Ammon's horn (tissue), 1 donor: Measurements from ENCODE around the gene KLF13.

Source experiments
- DNase-seq: peaks from one replicate; pipeline ENCODE4 v3.0.0-alpha.2; 2016; ENCODE audit warnings: low spot score

KLF13 gene

DNA sequence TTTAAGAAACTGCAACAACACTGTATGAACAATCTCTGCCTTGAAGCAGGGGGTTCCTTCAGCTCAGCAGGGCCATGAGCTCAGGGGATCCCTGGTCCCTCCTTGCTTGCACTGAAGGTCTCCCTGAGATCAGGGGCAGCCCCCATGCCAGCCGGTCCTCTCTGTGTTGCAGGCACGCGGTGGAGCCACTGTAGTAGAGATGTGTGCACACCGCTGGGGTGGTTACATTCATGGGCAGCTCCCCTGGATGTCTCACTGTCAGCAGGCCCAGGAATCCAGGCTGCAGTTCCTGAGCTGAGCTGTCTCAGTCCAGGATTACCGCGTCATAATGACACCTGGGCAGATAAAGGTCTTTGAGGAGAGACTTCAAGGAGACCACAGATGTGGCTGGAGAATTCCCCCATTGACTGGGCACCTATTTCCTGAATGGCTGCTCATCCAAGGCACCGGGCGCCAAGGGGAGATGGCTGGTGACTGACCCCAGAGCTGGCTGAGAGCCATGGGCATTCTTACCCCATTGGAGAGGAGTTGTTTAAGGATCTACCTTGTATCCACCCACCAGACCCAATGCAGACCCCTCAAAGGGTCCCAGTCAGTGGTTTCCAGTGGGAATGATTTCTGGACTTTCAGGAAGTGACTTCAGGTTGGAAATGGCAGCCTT is 10.4 kb upstream of the KLF13 start:
- DNase-seq = no peak

GRCh38 chr15:31317017-31317416 is 9.6 kb upstream of the KLF13 start:
- no peak for DNase-seq

- DNase-seq = no peak
These were observed 9.0 kb upstream of the KLF13 start for GRCh38 chr15:31317421-31318327.

- no peak for DNase-seq
These were observed 8.2 kb upstream of the KLF13 start for GRCh38 chr15:31318429-31318828.

DNA sequence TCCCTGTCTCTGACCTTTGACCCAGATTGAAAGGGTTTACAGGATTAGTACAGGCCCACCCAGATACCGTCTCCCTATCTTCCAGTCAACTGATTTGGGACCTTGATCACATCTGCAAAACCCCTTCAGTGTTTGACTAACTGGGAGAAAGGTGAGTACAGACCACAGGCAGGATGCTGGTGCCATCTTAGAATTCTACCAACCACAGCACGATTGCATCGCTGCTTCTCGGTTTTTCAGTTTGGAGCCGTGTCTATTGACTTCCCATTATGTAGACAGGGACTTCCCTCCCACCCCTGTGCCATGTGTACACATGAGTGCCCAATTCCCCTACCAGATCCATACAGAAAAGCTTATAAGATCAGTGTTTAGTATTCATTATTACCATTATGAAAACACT is 6.6 kb upstream of the KLF13 start:
- no peak for DNase-seq

DNA sequence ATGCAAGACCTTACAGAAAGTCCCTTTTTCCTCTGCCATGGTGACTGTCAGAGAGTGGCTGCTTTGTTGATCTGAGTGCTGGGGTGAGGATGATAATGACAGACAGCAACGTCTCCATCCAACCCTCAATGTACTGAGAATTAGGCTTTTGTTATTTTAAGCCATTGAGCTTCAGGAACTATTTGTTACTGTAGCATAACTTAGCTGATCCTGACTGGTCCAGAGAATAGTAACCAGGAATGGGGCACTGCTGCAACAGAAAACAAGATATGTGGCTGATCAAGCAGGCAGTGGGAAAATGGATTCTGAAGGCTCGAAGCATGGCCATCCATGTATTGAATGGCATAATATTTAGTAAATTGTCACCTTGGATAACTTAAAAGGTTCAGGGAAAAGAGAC is 5.2 kb upstream of the KLF13 start:
- DNase-seq = no peak

DNA sequence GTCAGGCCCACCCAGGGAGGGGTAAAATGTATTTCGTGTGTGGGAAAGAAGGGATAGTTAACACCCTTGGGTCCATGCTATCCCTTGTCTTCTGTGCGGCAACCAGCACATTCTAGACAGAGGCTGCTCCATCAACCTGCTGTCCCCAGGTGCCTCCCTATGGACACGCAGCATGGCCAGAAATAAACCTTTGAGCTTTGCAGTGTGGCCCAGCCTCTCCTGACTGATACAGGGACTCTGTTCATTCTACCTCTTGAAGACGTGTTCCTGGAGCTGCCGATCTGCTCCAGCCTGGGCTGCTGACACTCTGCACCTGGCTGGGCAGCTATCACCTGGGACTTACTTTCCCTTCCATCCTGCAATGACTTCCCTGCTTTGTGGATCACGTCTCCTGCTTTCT is 4.1 kb upstream of the KLF13 start:
- no peak for DNase-seq

- DNase-seq = no peak
These were observed 3.0 kb upstream of the KLF13 start for GRCh38 chr15:31323627-31324026.

DNA sequence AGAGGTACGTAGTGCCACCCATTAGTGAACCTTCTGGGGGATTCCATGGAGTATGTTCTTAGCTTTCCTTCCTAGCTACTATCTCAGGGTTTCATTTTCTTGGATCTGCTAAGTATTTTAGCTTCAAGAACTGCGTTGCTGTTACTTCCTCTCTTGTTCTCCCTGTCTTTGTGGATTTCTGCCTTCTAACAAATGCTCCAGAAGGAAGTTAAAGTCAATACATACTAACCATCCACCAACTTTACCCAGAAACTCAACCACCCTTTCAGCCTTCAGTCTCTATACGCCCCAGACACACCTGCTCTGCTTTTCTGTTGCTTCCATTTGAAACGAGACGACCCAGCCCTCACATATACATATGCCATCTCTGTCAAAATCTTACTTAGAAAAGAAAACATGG is 2.4 kb upstream of the KLF13 start:
- DNase-seq = no peak

DNA sequence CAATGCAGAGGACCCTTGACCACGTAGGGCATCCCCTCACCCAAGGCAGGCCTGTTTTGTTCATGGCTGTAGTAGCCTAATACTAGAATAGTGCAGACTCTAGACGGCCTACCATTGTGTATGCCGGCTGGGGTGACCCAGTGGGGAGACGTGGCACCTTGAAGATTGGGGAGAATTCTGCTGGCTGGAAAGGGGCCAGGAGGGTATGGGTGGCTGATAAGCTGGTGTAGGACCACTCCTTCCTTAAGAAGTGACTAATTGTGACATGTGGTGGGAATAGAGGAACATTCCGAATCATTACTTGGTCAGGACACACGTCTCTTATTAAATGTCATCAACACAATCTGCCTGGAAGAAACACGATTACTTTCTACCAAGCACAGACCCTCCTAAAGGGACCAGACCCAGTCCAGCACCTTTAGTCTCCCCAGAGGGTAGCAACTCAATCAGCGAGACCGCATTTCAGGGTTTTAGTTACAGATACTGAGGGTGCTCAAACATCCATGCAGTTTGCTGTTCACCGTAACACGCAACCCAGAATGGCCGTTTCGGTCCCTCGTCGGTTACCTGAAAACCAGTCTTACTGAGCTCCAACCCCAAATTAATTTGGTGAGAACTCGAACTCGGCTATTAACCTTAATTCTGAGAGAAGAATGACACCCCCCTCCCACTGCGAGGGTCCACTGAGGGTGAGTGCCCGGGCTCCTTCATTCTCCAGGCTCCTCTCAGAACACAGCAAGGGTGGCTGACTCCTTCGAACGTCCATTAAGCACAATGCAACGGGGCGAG is 1.6 kb upstream of the KLF13 start:
- no peak for DNase-seq

- DNase-seq = peak; percentile 83
These were observed 960 bp upstream of the KLF13 start for GRCh38 chr15:31325595-31326155.

DNA sequence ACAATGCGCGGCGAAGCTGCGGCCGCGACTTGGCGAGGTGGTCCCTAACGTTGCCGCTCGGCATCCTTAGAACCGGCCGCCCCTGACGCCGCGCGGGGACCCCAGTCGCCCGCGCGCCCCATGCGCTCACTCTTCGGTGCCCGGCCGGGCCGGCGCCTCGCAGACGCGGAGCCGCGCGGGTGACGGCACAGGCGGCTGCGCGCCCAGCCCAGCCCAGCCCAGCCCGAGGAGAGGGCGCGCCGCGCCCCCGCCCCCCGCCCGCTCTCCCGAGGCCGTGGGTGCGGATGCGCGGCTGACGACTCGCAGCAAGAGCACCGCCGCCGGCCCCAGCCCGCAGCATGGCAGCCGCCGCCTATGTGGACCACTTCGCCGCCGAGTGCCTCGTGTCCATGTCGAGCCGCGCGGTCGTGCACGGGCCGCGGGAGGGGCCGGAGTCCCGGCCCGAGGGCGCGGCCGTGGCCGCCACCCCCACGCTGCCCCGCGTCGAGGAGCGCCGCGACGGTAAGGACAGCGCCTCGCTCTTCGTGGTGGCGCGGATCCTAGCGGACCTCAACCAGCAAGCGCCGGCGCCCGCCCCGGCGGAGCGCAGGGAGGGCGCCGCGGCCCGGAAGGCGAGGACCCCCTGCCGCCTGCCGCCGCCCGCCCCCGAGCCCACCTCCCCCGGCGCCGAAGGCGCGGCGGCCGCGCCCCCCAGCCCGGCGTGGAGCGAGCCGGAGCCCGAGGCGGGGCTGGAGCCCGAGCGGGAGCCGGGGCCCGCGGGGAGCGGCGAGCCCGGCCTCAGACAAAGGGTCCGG is 437 bp downstream of the KLF13 start:
- peak; percentile 75 for DNase-seq

- no peak for DNase-seq
These were observed 1.2 kb downstream of the KLF13 start for GRCh38 chr15:31327669-31328427.

DNA sequence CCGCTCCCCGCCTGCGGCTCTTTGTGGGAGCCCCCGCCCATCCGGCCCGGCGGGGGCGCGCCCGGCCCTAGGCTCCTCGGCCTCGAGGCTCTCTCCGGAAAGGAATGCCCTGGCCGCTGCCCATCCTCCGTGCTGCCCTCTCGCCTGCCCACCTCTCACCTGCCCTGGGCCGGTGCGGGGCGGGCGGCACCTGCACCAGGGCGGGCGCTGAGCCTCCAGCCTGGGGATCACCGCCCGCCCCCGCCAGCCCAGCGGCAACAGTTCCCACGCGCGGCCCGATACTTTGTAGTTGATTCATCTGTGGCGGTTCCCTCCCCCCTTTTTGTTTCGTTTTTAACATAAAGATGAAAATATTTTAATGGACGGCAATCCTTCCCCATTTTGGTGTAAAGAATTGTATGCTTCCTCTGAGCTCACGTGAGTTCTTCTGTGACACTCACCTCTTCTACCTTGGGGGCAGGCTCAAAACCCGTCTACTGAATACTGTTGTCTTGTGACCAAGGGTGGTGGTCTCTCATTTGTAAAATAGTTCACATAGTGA is 1.9 kb downstream of the KLF13 start:
- DNase-seq = no peak

DNA sequence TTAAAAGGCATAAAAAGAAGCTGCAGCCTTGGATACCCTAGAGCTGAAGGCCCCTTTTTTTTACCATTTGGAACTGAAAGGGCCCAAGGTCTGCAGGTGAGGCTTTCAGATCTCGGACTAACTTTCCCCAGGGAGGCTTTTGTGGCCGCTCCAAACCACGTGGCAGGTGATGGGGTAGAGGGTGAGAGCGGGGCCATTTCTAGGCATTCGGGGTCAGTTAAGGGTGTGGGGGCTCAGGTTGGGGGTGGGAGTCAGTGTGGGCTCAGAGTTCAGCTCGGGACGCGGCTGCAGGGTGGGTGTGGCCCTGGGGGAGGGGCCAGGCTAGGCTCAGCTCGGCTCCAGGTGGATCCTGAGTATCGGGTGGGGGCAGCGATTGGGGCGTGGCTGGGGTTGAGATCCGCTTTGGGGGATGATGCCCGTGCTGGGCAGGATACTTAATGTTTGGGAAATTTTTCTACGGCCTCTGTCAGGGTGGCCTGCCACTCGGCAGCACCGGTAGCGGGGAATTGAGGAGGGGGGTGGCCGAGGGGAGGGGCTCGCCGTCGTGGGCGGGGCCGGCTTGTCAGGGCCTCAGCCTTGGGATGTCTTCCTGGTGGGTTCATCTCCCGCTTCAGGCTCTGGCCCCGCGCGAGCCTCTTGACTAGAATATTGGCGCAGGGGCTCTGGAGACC is 2.5 kb downstream of the KLF13 start:
- no peak for DNase-seq

DNA sequence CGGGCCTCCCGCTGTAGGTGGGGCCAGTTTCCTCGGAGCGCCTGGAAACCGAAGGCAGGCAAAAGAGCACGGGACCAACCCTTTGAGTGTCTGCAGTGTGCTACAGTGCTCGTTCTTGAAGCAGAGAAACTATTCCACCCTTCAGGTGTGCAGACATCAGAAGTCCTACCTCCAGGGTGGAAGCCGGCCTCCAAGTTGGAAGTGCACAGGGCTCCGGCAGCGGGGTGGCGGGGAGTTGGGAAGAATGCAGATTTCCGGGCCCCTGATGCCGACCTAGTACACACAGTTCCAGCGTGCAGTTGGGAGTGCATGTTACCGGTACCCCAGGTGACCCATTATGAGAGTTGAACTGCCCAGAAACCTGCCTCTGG is 3.0 kb downstream of the KLF13 start:
- DNase-seq = no peak

DNA sequence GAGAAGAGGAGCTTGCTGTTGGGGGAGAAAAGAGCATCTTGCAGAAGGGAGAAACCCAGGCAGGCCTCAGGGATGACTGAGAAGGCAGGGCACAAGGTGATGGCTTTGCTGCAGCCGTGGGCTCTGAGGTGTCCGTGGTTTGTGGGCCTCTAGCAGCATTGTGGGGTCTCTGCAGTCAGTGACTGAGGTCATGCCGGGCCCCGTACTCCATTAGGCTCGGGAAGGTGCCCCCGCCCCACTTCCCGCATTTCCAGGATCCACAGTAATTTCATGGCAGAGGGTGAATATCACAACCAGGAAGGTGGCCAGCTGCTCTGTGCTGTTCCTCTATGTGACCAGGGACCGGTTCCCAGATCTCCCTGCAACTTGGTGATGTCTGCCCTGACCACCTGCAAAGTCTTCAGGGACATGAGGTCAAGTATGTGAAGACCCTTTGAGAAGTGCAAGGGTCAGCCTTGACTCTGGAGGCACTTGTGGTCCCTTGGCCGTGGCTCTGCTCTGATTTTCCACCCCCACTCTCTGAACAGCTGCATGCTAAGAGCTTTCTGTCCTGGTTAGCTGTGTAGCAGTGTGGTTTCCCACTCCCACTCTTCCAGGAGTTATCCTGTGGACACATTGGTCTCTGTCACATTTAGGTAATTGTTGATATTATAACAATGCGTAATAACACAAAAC is 3.6 kb downstream of the KLF13 start:
- DNase-seq = no peak

DNA sequence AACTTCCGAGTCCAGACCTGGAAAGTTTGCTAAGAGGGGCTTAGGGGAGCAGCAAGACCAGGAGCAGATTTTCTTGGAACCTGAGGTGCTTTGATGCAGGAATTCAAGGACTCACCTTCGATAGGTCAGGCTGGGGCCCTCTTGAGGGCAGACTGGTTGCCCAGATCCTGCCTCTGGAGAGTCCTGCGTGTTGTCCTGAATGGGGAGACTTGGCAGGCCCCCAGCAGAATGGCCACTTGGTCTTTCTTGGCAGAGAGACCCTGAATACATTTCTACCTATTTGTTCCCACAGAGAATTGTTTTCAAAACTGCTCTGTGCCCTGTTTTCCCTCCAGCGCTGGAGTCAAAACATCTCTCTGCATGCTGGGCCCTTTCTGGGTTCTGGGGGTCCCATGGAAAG is 4.2 kb downstream of the KLF13 start:
- no peak for DNase-seq

GRCh38 chr15:31331389-31331788 is 4.8 kb downstream of the KLF13 start:
- no peak for DNase-seq
